ENCODE measurements around the gene CTBP2.
"Not testable (repeated sequence)": the region's sequence is repeated elsewhere in the genome, so short reads cannot be mapped to it uniquely, and the experiment has no call there.

The CTBP2 gene

DNA sequence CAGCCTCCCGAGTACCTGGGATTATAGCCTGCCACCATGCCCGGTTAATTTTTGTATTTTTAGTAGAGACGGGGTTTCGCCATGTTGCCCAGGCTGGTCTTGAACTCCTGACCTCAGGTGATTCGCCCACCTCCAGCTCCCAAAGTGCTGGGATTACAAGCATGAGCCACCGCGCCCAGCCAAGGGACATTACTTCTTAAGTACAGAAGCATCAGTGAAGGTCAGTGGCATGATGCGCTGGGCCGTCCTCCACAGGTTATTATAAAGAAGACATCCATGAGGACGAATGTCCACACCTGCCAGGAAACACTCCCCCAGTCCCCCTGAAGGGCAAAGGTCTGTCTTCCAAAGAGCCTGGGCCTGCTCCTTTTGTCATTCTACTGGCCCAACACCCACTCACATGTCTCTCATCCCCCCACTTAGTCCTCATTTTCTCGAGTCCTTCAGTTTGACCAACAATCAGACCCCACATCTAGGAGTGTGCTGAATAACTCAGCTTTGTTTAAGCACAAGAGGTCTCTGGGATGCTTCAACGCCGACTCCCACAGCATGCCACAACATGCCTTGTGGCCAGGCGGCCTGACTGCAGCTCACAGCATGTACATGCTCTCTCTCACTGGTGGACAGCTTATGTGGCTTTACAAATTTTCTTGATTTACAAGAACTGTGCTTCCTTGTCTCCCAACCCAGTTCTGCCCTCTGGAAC lies 73.0 kb downstream of the CTBP2 start:
- DNase-seq (ENCODE audit: low spot score) = no peak

DNA sequence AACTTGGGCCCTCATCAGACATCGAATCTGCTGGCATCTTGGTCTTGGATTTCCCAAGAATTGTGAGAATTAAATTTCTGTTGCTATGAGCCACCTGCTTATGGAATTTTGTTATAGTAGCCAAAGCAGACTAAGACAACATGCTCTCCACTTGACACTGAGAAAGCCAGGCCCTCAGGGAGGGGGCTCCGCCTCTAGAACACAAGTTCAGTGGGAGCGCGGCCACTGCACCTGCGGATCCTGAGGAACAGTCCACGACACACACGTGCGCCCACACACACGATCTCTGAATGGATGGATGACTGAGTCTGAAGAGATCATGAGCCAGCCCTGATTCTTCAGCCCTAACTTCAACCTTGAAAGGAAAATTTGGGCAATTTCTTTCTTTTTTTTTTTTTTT lies 73.7 kb downstream of the CTBP2 start:
- no peak for DNase-seq (ENCODE audit: low spot score)

DNA sequence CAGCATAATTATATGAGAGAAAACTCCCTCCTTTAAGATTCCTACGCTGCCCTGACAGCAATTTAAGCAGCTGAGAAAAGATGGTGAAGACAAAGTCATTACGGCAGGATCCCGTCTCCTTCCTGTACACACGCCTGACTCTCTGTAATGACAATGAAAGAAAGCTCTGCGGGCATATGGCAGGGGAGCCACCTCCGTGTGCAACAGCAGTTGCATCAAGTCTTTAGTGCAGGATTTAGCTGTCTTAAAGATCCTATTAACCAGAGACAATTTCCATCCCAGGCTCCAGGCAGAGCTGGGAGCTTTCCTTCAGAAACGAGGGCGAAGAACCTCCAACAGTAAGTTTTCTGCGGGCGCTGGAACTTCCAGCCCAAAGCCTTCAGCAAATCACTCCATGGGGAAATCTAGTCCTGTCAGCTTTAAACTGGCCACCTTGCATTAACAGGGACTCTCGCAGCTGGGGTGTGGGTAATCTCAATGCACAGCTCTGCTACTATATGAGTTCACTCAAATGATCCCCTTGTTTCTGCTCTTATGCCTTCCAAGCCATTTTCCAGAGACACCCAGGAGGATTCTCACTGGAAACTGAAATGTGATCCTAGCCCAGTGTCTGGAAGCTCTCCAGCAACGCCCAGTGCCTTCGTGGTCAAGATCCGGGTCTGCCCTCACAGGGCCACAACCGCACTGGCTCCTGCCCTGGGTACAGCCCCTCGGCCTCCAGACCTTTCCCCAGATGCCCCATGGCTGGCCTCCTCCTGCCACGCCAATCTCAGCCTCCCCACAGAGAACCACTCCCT lies 74.9 kb downstream of the CTBP2 start:
- peak; percentile 49 for DNase-seq (ENCODE audit: low spot score)

DNA sequence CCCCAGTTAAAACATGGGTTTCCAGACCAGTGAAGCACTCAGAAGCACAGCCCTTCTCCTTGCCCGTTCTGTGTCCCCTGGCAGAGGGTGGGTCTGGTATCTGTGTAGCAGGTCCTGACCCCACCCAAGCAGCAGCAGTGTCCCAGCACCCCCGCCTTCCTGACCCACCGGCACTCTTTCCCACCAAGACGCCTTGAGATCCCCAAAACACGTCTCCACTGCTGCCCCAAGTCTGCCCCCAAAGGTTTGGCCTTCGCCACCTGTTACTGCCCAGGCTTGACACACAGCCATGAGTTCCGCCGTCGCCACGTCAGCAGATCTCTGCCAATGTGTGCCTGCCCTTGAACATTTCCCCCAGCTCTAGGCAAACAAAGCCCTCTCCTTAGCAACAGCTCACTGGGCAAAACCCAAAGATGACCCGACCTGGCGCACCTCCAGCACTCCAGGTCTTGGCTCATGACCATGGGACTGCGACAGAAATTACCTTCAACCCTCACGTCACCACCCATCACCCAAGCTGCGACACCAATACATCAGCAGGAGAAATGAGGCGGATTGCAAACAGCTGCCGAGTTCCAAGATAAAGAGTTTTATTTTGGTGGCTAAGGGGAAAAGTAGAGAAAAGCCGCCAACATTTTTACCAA lies 75.6 kb downstream of the CTBP2 start:
- peak; percentile 20 for DNase-seq (ENCODE audit: low spot score)

DNA sequence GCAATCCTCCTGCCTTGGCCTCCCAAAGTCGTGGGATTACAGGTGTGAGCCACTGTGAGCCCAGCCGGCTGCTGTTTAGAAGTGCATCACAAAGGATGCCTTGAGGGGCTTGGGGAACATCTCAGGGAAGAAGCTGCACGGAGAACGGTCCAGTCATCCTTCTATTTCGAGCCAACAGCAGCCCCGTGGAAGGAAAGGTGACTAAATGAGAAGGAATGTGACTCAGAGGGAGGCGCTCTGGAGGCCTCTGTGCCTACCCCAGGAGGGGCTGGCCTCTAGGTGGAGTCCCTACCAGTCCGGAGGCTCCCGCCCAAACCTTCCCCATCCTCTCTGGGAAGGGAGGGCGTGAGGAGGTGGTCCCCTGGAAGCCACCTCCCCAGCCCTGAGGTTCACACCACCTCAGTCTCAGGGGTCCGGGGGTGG lies 76.2 kb downstream of the CTBP2 start:
- peak; percentile 95 for DNase-seq (ENCODE audit: low spot score)

DNA sequence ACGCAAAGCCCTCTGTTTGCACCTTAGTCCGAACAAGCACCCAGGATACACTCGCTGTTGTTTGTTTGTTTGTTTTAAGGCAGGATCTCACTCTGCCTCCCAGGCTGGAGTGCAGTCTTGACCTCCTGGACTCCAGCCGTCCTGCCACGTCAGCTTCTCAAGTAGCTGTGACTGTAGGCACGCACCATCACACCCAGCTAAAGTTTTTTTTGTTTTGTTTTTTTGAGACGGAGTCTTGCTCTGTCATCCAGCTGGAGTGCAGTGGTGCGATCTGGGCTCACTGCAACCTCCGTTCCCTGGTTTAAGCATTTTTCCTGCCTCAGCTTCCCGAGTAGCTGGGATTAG lies 76.8 kb downstream of the CTBP2 start:
- peak; percentile 73 for DNase-seq (ENCODE audit: low spot score)

DNA sequence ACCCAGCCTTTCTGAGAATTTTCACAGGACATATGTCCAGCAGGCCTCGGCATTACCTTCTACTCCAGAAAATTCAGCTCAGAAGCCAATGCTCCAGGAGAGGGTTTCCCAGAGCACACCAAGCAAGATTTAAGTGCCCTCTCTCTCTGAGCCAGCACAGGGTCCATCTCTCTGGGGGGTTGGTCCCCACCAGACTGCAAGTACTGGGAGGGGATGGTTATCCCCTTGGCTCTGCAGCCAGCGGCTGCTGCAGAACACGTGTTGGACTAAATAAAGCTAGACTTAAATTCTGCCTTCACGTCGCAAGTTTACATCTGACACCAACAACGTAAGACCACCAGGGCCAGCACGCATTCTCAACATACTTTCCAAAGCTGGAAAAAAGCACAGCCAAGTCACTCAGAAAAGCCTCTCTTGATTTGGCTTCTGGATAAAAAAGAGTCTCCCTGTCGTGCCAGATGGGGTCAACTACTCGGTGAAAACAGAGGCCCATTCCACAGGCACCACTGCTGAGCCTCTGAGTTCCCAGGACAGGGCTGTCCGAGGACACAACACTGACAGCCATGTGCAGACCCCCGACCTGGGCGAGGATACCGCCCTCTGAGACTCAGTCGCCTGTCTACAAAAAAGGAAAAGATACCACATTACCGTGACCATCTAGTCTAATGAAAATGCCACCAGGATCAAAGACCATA lies 77.3 kb downstream of the CTBP2 start:
- no peak for DNase-seq (ENCODE audit: low spot score)

DNA sequence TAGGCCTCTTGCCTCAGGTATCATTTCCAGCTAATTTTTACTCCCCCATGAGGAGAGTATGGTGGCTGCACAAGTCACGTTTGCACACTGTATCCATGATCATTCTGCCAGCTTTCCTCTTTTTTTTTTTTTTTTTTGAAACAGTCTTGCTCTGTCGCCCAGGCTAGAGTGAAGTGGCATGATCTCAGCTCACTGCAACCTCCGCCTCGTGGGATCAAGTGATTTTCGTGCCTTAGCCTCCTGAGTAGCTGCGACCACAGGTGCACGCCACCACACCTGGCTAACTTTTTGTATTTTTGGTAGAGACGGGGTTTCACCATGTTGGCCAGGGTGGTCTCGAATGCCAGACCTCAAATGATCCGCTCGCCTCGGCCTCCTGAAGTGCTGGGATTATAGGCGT lies 77.9 kb downstream of the CTBP2 start:
- DNase-seq (ENCODE audit: low spot score) = not testable (repeated sequence)

DNA sequence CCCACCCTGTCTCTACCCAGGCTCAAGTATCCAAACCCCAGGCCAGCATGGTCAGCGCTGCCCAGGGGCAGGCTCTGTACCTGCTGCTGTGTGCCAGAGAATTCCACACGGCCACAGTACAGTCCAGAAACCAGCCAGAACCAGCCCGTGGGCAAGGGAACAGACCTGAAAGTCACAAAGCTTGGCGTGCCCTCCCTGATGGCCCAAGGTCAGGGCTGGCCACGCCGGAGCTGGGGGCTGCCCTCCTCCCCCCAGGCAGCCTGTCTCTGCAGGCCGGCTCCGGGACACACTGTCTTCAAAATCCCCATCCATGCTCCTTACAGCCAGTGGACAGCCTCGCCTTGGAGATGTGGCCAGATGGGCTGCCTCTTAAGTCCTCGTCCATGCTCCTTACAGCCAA lies 78.4 kb downstream of the CTBP2 start:
- DNase-seq (ENCODE audit: low spot score) = no peak

DNA sequence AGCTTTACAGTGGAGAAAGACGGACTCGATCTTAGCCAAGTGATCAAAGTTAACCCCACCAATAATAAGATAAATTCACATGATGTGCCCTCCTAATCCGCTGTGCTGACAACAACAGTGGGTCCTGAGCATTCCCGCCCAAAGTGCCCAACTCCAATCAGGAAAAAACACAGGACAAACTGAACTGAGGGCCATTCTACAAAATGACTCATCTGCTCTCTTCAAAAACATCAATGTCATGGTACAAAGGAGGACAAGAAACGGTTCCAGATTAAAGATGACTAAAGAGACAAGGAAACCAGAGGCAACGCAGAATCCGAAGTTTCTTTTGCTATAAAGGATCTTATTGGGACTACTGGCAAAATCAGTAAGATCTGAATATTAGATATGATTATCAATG lies 79.4 kb downstream of the CTBP2 start:
- DNase-seq (ENCODE audit: low spot score) = no peak

DNA sequence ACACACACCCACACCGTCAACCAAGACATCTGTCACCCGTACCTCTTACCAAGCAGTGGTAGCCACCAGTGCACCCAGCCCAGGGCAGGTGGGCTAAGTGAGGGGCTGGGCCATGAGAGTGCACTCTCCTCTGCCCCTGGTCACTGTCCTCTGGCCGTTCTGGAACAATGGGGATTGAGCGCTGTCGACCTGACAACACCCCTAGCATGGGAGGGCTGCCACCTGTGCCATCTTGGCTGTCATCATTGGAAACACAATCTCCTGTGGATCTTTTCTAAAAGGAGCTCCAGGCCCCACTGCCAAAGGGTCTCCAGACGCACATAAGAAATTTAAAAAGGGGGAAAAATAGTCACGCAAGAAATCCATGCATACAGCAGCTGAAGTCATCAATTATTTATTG lies 80.1 kb downstream of the CTBP2 start:
- no peak for DNase-seq (ENCODE audit: low spot score)

DNA sequence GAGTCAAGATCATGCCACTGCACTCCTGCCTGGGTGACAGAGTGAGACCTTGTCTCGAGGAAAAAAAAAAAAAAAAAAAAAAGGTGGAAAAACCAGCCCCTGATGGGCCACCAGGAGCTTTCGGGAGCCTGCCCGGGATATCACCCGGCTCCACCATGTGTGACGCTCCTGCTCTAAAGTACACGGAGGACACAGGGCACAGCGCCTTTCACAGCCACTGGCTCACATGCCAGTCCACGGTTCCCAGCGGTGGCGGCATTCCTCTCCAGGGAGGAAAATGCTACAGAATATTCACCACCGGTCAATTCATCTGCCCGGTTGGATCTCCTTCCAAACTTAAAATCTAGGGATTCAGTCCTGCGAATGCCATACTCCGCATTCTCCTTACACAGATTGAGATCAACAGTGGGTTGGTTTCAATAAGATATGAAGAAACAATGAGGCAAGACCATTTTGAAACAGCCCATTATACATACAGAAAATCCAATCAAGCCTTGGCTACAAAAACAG lies 81.2 kb downstream of the CTBP2 start:
- DNase-seq (ENCODE audit: low spot score) = no peak

DNA sequence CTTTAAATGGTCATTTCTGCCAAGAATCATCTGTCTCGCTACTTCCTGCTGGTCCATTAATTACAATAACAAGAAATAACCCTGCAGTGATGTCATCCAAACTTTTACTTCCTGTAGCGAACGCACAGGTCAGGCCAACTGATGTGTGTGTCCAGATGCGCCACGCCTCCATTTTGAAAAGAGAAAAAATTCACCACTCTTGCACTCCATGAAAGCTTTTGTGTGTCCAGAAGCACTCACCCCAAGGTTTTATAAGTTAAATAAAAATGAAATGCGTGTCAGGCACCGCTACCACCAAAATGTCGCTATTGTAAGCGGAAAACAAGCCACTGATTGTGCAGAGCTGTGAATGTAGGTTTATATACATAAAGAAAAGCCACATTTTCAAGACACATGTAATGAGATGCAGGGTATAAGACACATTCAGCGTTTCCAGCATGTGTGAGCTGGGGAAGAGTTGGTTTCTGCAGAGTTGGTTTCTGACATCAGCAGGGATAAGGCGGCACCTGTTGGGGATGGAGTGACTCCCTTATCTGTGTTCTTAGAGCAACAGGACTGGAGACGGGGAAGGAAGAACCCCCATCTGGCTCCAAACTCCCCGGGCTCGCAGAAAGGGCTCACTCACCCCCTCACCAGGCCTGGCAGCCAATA lies 83.3 kb downstream of the CTBP2 start:
- DNase-seq (ENCODE audit: low spot score) = no peak

DNA sequence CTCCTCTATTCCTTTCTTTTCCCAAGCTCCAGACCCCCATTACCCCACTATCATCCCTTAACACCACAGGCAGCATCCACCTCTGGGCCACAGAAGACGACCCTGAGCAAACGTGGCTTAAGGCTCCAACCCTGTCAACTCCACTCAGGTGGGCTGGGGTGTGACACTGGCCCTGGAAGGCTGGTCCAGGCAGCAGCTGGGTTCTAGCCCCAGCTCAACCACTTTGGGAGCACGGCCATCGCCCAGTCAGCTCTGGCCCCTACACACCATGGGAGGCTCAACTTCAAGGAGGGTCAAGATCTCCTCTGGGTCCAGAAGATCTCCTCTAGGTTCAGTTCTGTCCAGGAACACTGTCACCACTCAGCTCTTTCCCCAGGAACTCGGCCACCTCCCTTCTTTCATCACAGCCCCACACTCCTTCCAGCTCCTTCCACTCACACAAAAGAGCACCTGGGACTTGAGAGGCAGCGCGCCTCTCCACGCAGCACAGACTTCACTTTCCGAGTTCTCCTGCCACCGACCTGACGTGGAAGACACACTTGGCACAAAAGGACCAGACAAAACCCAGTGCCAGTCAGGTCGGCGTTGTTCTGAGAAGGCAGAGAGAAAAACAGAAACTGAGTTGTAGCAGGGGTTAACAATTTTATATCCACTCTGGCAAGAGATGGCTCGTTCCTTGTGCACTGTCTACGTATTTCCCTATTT lies 84.1 kb downstream of the CTBP2 start:
- no peak for DNase-seq (ENCODE audit: low spot score)

DNA sequence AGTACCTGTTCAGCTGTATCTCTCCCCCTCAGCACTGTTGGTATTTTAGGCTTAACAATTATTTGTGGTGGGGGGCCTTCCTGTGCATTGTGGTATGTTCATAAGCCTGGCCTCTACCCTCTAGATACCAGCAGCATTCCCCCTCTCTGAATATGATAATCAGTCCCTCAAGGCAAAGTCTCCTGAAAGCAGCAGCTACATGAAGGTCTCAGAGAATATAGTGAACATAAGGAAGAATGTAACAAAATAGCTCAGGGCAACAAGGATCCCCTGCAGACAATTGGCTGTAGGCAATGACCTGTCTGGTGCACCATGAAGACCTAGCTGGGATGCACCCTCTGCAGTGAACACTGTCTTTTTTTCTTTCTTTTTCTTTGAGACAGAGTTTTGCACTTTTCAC lies 86.4 kb downstream of the CTBP2 start:
- no peak for DNase-seq (ENCODE audit: low spot score)

DNA sequence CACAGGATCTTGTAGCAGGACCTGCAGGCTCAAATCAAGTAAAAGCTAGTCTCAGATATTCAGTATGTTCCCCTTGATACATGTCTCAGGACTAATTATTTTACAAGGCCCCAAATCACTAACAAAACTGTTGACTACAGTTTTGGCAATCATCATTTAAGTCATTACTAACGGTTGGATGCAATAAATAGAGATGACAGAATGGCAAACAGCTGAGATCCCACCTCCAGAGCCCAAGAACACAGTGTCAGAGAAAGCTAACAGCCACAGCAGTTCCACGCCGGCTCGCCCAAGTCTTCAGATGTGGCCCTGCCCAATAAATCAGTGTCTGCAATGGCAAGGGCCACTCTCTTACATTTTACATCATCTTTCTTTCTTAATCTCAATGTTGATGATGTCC lies 87.6 kb downstream of the CTBP2 start:
- DNase-seq (ENCODE audit: low spot score) = no peak

DNA sequence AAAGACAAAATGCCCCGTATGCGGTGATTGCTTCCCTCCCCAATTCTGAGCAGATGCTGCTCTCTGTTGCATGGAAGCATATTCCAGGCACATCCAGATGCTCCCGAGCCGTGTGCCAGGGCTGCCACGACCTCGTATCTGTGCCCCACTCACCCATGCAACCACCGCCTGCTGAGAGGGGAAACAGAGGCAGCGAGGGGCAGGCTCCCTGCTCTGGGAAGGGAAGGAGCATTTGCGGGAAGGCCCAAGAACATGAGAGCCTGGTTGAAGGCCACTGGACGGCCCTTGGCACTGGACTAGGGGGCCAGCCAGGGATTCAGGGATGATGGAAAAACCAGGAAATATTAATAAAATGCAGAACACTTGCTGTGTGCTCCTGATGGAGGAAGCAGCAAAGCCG lies 89.4 kb downstream of the CTBP2 start:
- no peak for DNase-seq (ENCODE audit: low spot score)

DNA sequence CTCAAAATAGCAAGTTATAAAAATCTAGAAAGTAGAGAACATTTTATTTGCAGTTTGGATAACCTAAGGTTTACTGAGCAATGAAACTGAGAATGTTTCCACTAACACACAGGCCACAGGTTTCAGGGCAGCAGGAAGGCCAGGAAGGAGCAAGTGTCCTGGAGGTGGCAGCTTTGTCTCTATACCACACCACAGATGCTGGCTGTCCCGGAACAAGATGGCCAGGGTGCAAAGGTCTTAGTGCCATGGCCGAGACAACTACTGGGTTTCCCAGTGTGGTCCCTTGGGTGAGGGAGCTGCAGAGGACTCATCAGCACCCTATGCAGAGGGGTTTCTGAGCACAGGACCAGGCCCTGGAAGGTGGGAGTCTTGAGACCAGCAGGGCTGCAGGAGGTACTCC lies 92.0 kb downstream of the CTBP2 start:
- no peak for DNase-seq (ENCODE audit: low spot score)

DNA sequence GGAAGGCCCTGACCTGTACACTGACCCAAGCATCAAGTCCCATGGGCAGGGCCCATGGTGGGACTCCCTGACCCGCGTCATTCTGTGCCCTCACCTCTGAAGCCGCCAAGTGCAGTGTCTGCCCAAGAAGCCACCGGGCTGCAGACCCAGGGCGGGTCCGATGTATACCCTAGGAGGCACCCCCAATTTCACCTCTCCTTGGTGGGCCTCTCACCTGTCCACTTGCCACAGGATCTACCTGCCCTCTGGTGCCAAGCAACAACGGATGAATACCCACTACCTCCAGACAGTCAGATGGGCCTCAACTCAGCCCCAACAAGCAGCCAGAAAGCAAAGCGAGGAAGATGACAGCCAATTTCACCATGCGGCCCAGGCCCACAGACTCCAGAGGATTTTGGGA lies 92.6 kb downstream of the CTBP2 start:
- DNase-seq (ENCODE audit: low spot score) = no peak

DNA sequence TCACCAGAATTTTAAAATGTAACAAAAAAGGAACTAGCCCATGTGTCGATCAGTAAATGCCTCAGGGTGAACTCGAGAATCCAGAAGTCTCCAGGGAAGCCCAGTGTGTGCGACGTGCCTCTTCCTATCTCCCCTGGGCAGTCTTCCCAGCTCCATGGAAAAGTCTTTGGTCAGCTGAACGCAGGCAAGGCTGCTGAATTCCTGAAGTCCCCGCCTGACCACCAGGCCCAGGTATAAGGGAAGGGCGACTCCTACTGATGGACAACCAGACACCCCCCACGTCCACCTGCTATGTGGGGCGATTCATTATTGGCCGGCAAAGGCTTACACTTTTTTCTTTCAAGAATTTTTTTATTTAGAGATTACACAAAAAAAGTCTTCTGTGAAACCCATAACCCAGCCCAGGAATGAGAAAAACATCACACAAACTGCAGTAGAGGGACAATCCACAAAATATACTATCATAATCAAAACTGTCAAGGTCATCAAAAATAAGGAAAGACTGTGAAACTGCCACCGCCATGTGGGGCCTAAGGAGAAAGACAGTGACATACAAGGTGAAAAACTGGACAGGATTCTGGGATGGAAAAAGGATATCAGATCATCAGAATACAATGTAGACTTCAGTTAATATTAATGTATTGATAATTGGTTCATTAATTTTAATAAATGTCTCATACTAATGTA lies 93.5 kb downstream of the CTBP2 start:
- DNase-seq (ENCODE audit: low spot score) = no peak

All from AG20443 (cell line).